ENCODE data around the gene AMPH. TPM values are rescaled to one million over a fixed set of nuclear protein-coding genes. Genes with fewer than 3 reads are reported as not detected.

Gene AMPH
- polyA plus RNA-seq, 1 experiment: 1.5 TPM

DNA sequence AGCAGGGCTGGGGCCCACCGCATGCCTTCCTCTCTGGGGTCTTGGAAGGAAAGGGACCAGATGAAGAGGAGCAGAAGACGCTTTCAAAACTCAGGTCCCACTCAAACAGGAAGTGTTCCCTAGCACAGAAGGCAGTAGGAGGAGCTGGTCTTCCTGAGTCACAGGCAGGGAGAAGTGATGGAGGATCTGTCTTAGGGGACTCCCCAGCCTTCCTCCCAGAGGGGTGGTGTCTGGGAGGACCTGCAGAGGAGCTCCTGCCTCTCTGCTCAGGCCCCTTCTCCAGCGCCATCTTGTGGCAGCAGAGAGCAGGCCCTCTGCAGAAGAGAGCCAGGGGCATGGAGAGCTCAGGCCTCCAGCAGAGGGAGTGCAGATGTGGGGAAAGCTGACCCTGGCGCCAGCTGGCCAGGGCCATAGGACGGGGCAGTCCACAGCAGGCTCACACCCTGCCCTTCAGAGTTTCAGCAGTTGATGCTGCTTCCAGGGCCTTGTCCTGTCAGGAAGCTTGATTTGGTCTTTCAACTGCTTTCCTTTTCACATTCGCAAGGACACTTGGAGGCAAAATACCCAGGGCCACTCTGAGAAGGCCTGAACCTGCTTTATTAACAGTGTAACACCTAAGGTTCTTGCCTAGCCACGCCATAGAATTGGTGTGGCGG is 295.6 kb downstream of the AMPH start:
- no peaks in the 10 kb centered on the region for H3K36me3 ChIP-seq (ENCODE audit: control insufficient read depth, insufficient read depth, low read length)
- CTCF ChIA-PET: interaction anchor here (0.6 to 5.3 kb wide), 33 partner anchors 8 to 434 kb away, joined by 3 to 72 read pairs (median 4); no protein-coding TSS in a partner anchor
- H3K27me3 ChIP-seq (ENCODE audit: control insufficient read depth, insufficient read depth, low read length): no peaks in the 10 kb centered on the region
- peak; percentile 25 for DNase-seq (ENCODE audit: low read depth)
- H3K4me3 ChIP-seq (ENCODE audit: low read depth, low read length): no peak overlapping the region
- POLR2A ChIA-PET: interaction anchor here (0.7 kb wide), 1 partner anchor 14 kb away, joined by 4 read pairs; no protein-coding TSS in a partner anchor
- TF ChIP-seq, protein P1, sequence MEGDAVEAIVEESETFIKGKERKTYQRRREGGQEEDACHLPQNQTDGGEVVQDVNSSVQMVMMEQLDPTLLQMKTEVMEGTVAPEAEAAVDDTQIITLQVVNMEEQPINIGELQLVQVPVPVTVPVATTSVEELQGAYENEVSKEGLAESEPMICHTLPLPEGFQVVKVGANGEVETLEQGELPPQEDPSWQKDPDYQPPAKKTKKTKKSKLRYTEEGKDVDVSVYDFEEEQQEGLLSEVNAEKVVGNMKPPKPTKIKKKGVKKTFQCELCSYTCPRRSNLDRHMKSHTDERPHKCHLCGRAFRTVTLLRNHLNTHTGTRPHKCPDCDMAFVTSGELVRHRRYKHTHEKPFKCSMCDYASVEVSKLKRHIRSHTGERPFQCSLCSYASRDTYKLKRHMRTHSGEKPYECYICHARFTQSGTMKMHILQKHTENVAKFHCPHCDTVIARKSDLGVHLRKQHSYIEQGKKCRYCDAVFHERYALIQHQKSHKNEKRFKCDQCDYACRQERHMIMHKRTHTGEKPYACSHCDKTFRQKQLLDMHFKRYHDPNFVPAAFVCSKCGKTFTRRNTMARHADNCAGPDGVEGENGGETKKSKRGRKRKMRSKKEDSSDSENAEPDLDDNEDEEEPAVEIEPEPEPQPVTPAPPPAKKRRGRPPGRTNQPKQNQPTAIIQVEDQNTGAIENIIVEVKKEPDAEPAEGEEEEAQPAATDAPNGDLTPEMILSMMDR (IDR thresholded peaks at IDR 0.05; ENCODE audit: insufficient read depth, low read depth, low read length): peak; percentile 100

DNA sequence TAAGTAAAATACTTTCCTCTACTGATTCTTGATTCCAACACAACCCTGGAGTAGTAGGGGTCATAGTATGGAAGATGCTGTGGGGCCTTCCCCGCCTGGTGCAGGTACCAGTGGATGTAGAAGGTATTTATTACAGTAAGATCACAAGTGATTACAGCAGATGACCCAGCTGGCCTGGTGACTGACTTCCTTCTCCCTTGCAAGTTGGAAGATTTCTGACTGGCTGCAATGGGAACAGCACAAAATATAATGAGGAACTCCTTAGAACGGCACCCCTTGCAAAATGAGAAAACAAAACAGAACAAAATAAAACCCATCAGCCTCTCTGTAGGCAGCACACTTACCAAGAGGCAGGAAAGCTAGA is 296.1 kb downstream of the AMPH start:
- TF ChIP-seq, protein P1 (IDR thresholded peaks at IDR 0.05; ENCODE audit: insufficient read depth, low read depth, low read length): no peak
- Histone ChIP-seq H3K36me3 (ENCODE audit: control insufficient read depth, insufficient read depth, low read length) (no peaks in the 10 kb centered on the region), H3K4me3 (ENCODE audit: low read depth, low read length) (no peak overlapping the region), H3K27me3 (ENCODE audit: control insufficient read depth, insufficient read depth, low read length) (no peaks in the 10 kb centered on the region)
- DNase-seq (ENCODE audit: low read depth): no peak
- POLR2A ChIA-PET: interaction anchor here (0.7 kb wide), 1 partner anchor 14 kb away, joined by 4 read pairs; no protein-coding TSS in a partner anchor
- CTCF ChIA-PET: interaction anchor here (0.6 to 5.3 kb wide), 31 partner anchors 7 to 434 kb away, joined by 3 to 72 read pairs (median 4); no protein-coding TSS in a partner anchor

DNA sequence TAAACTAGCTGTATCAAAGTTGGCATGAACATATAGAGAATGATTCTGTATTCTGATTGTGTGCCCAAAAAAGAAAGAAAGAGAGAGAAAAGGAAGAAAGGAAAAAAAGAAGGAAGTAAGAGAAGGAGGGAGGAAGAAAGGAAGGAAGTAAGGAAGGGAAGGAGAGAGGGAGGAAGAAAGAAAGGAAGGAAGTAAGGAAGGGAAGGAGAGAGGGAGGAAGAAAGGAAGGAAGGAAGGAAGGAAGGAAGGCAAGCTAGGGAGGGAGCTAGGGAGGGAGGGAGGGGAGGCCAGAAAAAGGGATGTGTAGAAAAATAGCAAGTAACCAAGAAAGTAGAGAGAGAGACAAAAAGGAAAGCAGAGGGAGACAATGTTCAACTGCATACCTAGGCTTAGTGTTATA is 297.0 kb downstream of the AMPH start:
- no peak for DNase-seq (ENCODE audit: low read depth)
- TF ChIP-seq, protein P1 (IDR thresholded peaks at IDR 0.05; ENCODE audit: insufficient read depth, low read depth, low read length): no peak
- POLR2A ChIA-PET: no interaction called here

More for the DNA sequence above, 297.0 kb downstream of the AMPH start:
- CTCF ChIA-PET: interaction anchor here (0.6 to 5.3 kb wide), 12 partner anchors 8 to 235 kb away, joined by 3 to 72 read pairs (median 13); no protein-coding TSS in a partner anchor
- no peak overlapping the region for H3K4me3 ChIP-seq (ENCODE audit: low read depth, low read length)
- H3K36me3 ChIP-seq (ENCODE audit: control insufficient read depth, insufficient read depth, low read length): no peaks in the 10 kb centered on the region
- H3K27me3 ChIP-seq (ENCODE audit: control insufficient read depth, insufficient read depth, low read length): no peaks in the 10 kb centered on the region

Small RNA genes within 50 kb of the gene (small RNA-seq; reads per million reads assigned to genes)
- gene RN7SL83P (ENCODE audit: insufficient read length, low read depth, low replicate concordance) (not detected), gene TRGV6 (ENCODE audit: insufficient read length, low read depth, low replicate concordance) (not detected)

All from BJ (cell line).